GM08714 (cell line): Measurements from ENCODE around the gene PRKACA.

Experiments
- H3K4me3 ChIP-seq: fragments of 200-500 bp; sonication (Bioruptor generic); 2 replicates; pipeline ENCODE4 v1.5.1; 2014; ENCODE audit warnings: mild to moderate bottlenecking, low read length, inconsistent platforms
- ZNF274 ChIP-seq: IDR thresholded peaks from 2 replicates; pipeline ENCODE4 v1.6.1; 2012; ENCODE audit warnings: mild to moderate bottlenecking, low read depth, low read length

The PRKACA gene

GRCh38 chr19:14101003-14101545, 16.5 kb downstream of the PRKACA start:
- no peak for TF ChIP-seq ZNF274
- no peak overlapping the region for H3K4me3 ChIP-seq

GRCh38 chr19:14097532-14098151, 19.9 kb downstream of the PRKACA start:
- no peak overlapping the region for H3K4me3 ChIP-seq
- no peak for TF ChIP-seq ZNF274

DNA sequence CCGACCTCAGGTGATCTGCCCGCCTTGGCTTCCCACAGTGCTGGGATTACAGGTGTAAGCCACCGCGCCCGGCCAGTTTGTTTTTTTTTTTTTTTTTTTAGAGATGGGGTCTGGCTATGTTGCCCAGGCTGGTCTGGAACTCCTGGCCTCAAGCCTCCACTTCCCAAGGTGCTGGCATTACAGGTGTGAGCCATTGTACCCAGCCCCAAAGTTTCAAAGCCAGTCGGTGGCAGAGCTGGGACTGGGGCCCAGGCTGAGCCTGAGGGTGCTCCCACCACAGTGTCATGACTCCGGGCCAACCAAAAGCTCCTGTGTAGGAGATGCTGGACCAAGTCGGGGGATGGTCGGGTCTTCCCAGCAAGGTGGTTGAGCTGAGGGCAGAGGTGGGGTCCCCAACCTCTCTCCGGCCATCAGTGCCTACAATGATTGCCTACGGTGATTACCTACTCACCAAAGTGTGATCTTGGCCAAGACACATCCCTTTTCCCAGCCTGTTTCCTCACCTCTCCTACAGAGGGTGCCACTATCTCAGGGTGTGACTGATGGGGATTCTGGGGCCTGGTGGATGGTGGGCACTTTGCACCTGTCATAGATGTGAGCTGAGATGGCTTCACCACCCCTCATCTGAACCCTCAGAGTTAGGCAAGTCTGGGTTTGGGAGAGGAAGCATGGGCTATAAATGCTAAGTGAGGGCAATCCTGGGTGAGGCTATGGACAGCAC, 21.1 kb downstream of the PRKACA start:
- no peak overlapping the region for H3K4me3 ChIP-seq
- TF ChIP-seq ZNF274 = no peak

GRCh38 chr19:14094854-14095253, 22.7 kb downstream of the PRKACA start:
- TF ChIP-seq ZNF274 = no peak
- H3K4me3 ChIP-seq = no peak overlapping the region

- H3K4me3 ChIP-seq = no peak overlapping the region
- TF ChIP-seq ZNF274 = no peak
These were observed 24.3 kb downstream of the PRKACA start for GRCh38 chr19:14093117-14093823.

DNA sequence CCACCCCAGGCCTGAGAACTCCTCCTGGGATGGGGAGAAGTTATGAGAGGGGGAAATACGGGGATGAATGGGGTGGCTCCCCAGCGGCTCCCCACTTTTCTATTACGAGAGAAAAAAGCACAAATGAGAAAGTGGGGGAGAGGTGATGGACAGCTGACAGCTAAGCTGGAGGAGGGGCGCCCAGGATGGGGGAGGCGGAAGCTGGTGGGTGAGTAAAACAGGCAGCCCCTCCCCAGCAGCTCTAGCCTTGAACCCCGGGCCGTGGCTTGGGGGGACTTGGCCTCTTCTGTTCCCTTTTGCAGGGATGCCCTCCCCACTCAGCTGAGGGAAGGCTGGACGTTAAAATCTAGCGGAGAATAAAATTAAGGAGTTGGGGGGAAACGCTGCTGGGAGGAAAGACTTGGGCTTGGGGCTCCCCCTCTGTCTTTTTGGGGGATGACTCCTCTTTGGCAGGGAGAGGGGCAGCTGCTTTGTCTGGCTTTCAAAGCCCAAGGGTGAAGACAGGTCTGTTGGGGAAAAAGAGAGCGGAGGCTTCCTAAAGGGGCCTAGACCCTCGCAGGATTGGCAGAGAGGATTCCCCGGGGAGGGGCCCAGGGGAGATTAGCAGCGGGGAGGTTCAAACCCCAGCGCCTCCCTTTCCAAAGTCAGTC, 25.6 kb downstream of the PRKACA start:
- H3K4me3 ChIP-seq = peak overlapping the region; percentile 85; the same call in 1 of the 2 replicates
- TF ChIP-seq ZNF274 = no peak

DNA sequence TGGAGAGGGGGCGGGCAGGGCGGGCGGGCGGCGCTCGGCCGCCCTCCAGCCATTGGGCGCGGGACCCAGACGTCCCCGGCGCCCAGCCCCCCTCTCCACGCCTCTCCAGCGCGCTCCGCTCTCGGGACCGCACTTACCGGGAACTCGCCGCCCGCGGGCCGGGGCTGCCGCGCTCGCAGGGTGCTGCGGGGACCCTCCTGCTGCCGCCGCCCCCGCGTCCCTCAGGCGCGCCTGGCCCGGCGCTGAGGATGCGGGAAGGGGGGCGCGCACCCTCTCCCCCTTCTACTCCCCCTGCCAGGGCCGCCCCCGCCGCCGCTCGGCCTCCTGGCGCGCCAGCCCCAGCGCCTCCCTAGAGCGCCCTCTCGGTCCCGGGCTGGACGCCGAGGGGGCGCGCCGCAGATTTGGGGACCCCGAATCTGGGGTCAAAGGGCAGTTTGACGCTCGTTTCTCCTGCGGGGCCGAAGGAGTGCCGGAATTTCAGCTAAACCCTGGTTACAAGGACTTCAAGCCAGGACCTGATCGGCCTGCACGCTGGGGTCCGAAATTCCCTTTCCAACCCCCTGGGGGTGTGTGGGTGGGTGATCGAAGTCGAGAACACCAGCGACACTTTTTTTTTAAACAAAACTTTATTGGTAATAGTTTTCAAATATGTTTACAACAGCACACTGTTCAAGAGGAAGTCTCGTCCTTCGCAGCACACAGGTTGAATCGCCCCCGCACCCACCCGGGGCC, 26.3 kb downstream of the PRKACA start:
- H3K4me3 ChIP-seq = peak overlapping the region; percentile 85
- TF ChIP-seq ZNF274 = no peak

- no peak for TF ChIP-seq ZNF274
- H3K4me3 ChIP-seq = peak within 1 kb of the TSS; percentile 85
These were observed 27.0 kb downstream of the PRKACA start, which contains the start of gene SAMD1 for GRCh38 chr19:14090509-14091080. Gene SAMD1 (minus strand): TSS chr19:14090751.

GRCh38 chr19:14089662-14090508, 27.7 kb downstream of the PRKACA start:
- H3K4me3 ChIP-seq = peak overlapping the region; percentile 73
- no peak for TF ChIP-seq ZNF274

DNA sequence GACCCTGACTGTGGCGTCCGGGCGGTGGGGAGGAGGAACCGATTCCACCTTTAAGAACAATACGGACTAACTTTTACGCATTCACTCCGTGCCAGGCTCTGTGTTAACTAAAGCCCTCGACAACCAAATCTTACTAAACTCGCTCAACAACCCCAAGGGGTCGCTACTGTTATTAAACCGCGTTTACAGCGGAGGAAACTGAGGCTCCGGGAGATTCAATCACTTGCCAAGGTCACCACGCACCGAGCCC, 28.2 kb downstream of the PRKACA start:
- no peak for TF ChIP-seq ZNF274
- peak overlapping the region; percentile 47; the same call in 1 of the 2 replicates for H3K4me3 ChIP-seq

GRCh38 chr19:14088634-14089411, 28.7 kb downstream of the PRKACA start:
- H3K4me3 ChIP-seq = peak overlapping the region; percentile 47; the same call in 1 of the 2 replicates
- no peak for TF ChIP-seq ZNF274

DNA sequence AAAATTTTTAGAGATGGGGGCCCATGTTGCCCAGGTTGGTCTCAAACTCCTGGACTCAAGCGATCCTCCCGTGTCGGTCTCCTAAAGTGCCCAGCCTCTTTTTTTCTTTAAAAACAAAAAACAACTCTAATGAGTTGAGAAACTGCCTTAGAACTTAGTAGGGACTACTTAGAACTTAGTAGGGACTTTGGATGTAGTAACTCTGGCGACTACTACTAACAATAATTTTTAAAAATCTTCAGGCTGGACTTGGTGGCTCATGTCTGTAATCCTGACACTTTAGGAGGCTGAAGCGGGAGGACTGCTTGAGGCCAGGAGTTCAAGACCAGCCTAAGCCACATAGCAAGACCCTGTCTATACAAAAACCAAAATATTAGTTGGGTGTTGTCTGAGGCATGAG, 31.5 kb downstream of the PRKACA start:
- TF ChIP-seq ZNF274 = no peak
- no peak overlapping the region for H3K4me3 ChIP-seq
